Measurements from ENCODE around the gene PLA2G4A. TPM values are rescaled to one million over a fixed set of nuclear protein-coding genes. Genes with fewer than 3 reads are reported as not detected.

PLA2G4A gene
- total and polyA plus RNA-seq, 2 experiments from 2014 or later: 1.6 to 2.9 TPM

GRCh38 chr1:186984959-186985358, 156.2 kb downstream of the PLA2G4A start:
- in situ Hi-C loops (cut with MboI): loop anchor here (5.0 to 10.0 kb wide), 4 partner anchors 300 to 580 kb away; partner anchors contain the start of gene PTGS2
- Histone ChIP-seq H3K9me3 (ENCODE audit: low read depth) (no peaks in the 10 kb centered on the region), H3K27ac (no peak overlapping the region), H3K9ac (no peak overlapping the region), H3K36me3 (ENCODE audit: low read depth) (no peaks in the 10 kb centered on the region), H3F3A (ENCODE audit: insufficient read depth) (no peaks in the 10 kb centered on the region), H3K79me2 (ENCODE audit: insufficient read depth) (no peaks in the 10 kb centered on the region), H4K20me1 (ENCODE audit: insufficient read depth) (no peaks in the 10 kb centered on the region), H3K27me3 (replicated peaks; ENCODE audit: insufficient read depth) (no peaks in the 10 kb centered on the region), H3K9me2 (ENCODE audit: insufficient read depth) (no peaks in the 10 kb centered on the region), H2AFZ (no peak overlapping the region), H3K4me3 (no peak overlapping the region), H3K4me1 (ENCODE audit: insufficient read depth) (no peaks in the 10 kb centered on the region), H3K4me2 (ENCODE audit: unreplicated experiment) (no peak overlapping the region)
- TF ChIP-seq EZH2phosphoT487 (IDR thresholded peaks at IDR 0.05; ENCODE audit: insufficient read depth, low read depth) (no peak), EZH2 (IDR thresholded peaks at IDR 0.05; ENCODE audit: insufficient read depth, poor library complexity, severe bottlenecking) (no peak)
- 97% methylated on average over 4 of the region's 4 CpGs for WGBS, 2 experiments (ENCODE audit: low coverage in 1 of 2, low lambda C conversion rate in 2 of 2, missing lambda C conversion rate in 2 of 2)
- DNase-seq: no peak

GRCh38 chr1:186985889-186986491, 157.2 kb downstream of the PLA2G4A start:
- no peak overlapping the region for H3K9ac ChIP-seq
- H2AFZ ChIP-seq: peak overlapping the region; percentile 37; the same call in 1 of the 2 replicates
- H3K36me3 ChIP-seq (ENCODE audit: low read depth): no peaks in the 10 kb centered on the region
- WGBS, 2 experiments (ENCODE audit: low coverage in 1 of 2, low lambda C conversion rate in 2 of 2, missing lambda C conversion rate in 2 of 2): 1 to 3% methylated on average over 2 of the region's 2 CpGs
- no peak for TF ChIP-seq EZH2 (IDR thresholded peaks at IDR 0.05; ENCODE audit: insufficient read depth, poor library complexity, severe bottlenecking)
- TF ChIP-seq EZH2phosphoT487 (IDR thresholded peaks at IDR 0.05; ENCODE audit: insufficient read depth, low read depth): no peak
- H3K79me2 ChIP-seq (ENCODE audit: insufficient read depth): no peaks in the 10 kb centered on the region
- no peak overlapping the region for H3K4me2 ChIP-seq (ENCODE audit: unreplicated experiment)
- no peaks in the 10 kb centered on the region for H3K4me1 ChIP-seq (ENCODE audit: insufficient read depth)
- no peaks in the 10 kb centered on the region for H3K9me3 ChIP-seq (ENCODE audit: low read depth)
- H4K20me1 ChIP-seq (ENCODE audit: insufficient read depth): no peaks in the 10 kb centered on the region
- no peak overlapping the region for H3K27ac ChIP-seq
- no peak overlapping the region for H3K4me3 ChIP-seq
- H3K9me2 ChIP-seq (ENCODE audit: insufficient read depth): no peaks in the 10 kb centered on the region
- no peaks in the 10 kb centered on the region for H3K27me3 ChIP-seq (replicated peaks; ENCODE audit: insufficient read depth)
- in situ Hi-C loops (cut with MboI): loop anchor here (5.0 to 10.0 kb wide), 4 partner anchors 301 to 581 kb away; partner anchors contain the start of gene PTGS2
- peak; percentile 77 for DNase-seq
- H3F3A ChIP-seq (ENCODE audit: insufficient read depth): no peaks in the 10 kb centered on the region

- 63 to 72% methylated on average over 5 of the region's 5 CpGs for WGBS, 2 experiments (ENCODE audit: low coverage in 1 of 2, low lambda C conversion rate in 2 of 2, missing lambda C conversion rate in 2 of 2)
- H3K4me2 ChIP-seq (ENCODE audit: unreplicated experiment): no peak overlapping the region
- H3K79me2 ChIP-seq (ENCODE audit: insufficient read depth): no peaks in the 10 kb centered on the region
- H3K27ac ChIP-seq: no peak overlapping the region
- no peak overlapping the region for H2AFZ ChIP-seq
- no peak overlapping the region for H3K4me3 ChIP-seq
- H3F3A ChIP-seq (ENCODE audit: insufficient read depth): no peaks in the 10 kb centered on the region
- no peaks in the 10 kb centered on the region for H3K36me3 ChIP-seq (ENCODE audit: low read depth)
- H3K9me2 ChIP-seq (ENCODE audit: insufficient read depth): no peaks in the 10 kb centered on the region
- in situ Hi-C loops (cut with MboI): loop anchor here (5.0 to 10.0 kb wide), 4 partner anchors 302 to 582 kb away; partner anchors contain the start of gene PTGS2
- TF ChIP-seq EZH2phosphoT487 (IDR thresholded peaks at IDR 0.05; ENCODE audit: insufficient read depth, low read depth): no peak
- TF ChIP-seq EZH2 (IDR thresholded peaks at IDR 0.05; ENCODE audit: insufficient read depth, poor library complexity, severe bottlenecking): no peak
- no peak for DNase-seq
- no peaks in the 10 kb centered on the region for H3K4me1 ChIP-seq (ENCODE audit: insufficient read depth)
- H3K27me3 ChIP-seq (replicated peaks; ENCODE audit: insufficient read depth): no peaks in the 10 kb centered on the region
- H3K9me3 ChIP-seq (ENCODE audit: low read depth): no peaks in the 10 kb centered on the region
- H4K20me1 ChIP-seq (ENCODE audit: insufficient read depth): no peaks in the 10 kb centered on the region
- no peak overlapping the region for H3K9ac ChIP-seq
Measured at GRCh38 chr1:186987065-186987464, 158.3 kb downstream of the PLA2G4A start.

GRCh38 chr1:186987769-186988168, 159.0 kb downstream of the PLA2G4A start:
- H3K9ac ChIP-seq: no peak overlapping the region
- in situ Hi-C loops (cut with MboI): loop anchor here (5.0 to 10.0 kb wide), 4 partner anchors 303 to 583 kb away; partner anchors contain the start of gene PTGS2

More at GRCh38 chr1:186987769-186988168, 159.0 kb downstream of the PLA2G4A start:
- Histone ChIP-seq H4K20me1 (ENCODE audit: insufficient read depth) (no peaks in the 10 kb centered on the region), H3K9me2 (ENCODE audit: insufficient read depth) (no peaks in the 10 kb centered on the region), H3K36me3 (ENCODE audit: low read depth) (no peaks in the 10 kb centered on the region), H3K79me2 (ENCODE audit: insufficient read depth) (no peaks in the 10 kb centered on the region), H3K4me3 (no peak overlapping the region), H2AFZ (no peak overlapping the region), H3K4me2 (ENCODE audit: unreplicated experiment) (no peak overlapping the region), H3K27ac (no peak overlapping the region), H3K4me1 (ENCODE audit: insufficient read depth) (no peaks in the 10 kb centered on the region), H3F3A (ENCODE audit: insufficient read depth) (no peaks in the 10 kb centered on the region), H3K9me3 (ENCODE audit: low read depth) (no peaks in the 10 kb centered on the region), H3K27me3 (replicated peaks; ENCODE audit: insufficient read depth) (no peaks in the 10 kb centered on the region)
- TF ChIP-seq EZH2 (IDR thresholded peaks at IDR 0.05; ENCODE audit: insufficient read depth, poor library complexity, severe bottlenecking) (no peak), EZH2phosphoT487 (IDR thresholded peaks at IDR 0.05; ENCODE audit: insufficient read depth, low read depth) (no peak)
- no peak for DNase-seq
